GM10266 (cell line): Measurements from ENCODE around the gene LRRC47.

Experiments
- DNase-seq: peaks from one replicate; pipeline ENCODE4 v3.0.0; 2012; ENCODE audit errors: extremely low spot score
- TF ChIP-seq, protein P1 (sequence below): IDR thresholded peaks from 2 replicates; pipeline ENCODE4 v1.5.1; 2012; ENCODE audit warnings: mild to moderate bottlenecking, low read depth; ENCODE audit not compliant: control insufficient read depth, insufficient read depth; ENCODE audit errors: missing control alignments

The LRRC47 gene

DNA sequence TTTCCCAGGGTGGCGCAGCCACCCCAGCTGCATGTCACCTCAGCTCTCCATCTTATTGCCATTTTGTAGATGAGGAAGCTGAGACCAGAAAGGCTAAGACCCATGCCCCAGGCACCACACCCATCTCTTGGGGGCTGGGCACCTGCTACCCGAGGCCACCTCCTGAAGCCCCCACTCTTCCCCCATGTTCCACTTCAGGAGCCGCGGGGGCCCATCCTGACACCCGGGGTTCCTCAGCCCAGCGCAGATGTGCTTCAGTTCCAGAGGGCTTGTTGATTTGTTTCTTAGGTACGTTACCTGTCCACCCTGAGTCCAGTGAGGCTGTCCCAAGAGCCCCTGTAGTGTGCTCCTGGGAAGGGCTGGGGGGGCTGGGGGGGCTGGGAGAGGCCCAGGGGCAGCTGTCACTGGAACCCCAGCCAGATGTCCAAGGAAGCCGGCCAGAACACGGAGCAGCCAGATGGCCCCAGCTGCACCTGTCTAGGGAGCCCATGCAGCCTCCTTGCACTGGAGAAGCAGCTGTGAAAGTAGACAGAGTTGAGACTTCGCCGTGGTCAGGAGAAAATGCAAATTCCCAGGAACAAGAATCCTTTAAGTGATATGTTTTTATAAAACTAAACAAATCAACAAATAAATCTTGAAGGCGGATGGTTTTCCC lies 61.1 kb downstream of the LRRC47 start:
- TF ChIP-seq, protein P1, sequence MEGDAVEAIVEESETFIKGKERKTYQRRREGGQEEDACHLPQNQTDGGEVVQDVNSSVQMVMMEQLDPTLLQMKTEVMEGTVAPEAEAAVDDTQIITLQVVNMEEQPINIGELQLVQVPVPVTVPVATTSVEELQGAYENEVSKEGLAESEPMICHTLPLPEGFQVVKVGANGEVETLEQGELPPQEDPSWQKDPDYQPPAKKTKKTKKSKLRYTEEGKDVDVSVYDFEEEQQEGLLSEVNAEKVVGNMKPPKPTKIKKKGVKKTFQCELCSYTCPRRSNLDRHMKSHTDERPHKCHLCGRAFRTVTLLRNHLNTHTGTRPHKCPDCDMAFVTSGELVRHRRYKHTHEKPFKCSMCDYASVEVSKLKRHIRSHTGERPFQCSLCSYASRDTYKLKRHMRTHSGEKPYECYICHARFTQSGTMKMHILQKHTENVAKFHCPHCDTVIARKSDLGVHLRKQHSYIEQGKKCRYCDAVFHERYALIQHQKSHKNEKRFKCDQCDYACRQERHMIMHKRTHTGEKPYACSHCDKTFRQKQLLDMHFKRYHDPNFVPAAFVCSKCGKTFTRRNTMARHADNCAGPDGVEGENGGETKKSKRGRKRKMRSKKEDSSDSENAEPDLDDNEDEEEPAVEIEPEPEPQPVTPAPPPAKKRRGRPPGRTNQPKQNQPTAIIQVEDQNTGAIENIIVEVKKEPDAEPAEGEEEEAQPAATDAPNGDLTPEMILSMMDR = no peak
- no peak for DNase-seq

DNA sequence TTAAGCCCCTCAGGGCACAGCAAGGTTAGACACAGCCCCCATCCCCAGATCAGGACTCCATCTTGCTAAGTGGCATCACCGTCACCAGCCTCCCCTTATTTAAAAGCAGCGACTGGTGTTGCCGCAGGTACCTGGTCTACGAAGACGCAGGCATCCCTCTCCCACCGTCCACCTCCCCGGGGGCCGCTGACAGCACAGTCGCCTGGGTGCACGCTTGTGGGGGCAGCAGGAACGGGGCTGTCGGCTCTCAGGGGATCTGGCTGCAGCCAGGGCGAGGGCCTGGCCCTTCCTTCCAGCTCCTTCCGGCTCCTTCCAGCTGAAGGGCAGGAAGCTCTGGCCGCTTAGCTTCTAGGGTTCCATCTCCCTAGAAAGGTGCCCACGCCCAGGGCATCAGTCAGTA lies 61.7 kb downstream of the LRRC47 start:
- TF ChIP-seq, protein P1 = no peak
- DNase-seq = no peak

DNA sequence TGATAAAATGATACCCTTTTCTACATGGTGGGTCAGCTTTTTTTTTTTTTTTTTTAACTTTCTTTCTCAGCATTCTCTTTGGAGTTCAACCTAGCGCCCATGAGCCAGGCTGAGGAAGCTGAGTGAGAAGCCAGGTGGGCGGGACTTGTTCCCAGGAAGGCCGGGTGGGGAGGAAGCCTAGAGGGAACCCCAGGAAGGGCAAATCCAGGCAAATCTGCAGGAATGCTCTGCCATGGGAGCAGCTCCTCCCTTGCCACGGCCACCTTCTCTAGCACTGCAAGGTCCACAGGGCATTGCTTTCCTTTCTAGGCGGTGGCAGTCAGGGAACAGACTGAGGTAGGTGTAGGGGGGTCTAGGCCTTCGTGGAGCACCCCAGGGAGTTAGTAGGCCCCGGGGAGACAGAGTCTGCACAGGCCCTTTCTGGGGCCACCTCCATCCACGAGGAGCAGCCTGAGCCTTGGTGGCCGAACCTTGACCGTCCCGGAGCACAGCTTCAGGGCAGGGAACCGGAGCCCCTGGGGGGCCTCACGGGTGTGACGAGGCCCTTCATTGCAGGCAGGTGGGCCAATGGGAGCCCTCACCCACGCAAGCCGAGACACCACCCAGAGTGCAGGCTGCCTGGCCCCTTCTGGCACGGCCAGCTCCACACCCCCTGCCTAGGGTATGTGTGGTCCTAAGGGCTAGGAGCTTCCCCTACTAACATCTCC lies 62.3 kb downstream of the LRRC47 start:
- DNase-seq = no peak
- TF ChIP-seq, protein P1 = no peak

DNA sequence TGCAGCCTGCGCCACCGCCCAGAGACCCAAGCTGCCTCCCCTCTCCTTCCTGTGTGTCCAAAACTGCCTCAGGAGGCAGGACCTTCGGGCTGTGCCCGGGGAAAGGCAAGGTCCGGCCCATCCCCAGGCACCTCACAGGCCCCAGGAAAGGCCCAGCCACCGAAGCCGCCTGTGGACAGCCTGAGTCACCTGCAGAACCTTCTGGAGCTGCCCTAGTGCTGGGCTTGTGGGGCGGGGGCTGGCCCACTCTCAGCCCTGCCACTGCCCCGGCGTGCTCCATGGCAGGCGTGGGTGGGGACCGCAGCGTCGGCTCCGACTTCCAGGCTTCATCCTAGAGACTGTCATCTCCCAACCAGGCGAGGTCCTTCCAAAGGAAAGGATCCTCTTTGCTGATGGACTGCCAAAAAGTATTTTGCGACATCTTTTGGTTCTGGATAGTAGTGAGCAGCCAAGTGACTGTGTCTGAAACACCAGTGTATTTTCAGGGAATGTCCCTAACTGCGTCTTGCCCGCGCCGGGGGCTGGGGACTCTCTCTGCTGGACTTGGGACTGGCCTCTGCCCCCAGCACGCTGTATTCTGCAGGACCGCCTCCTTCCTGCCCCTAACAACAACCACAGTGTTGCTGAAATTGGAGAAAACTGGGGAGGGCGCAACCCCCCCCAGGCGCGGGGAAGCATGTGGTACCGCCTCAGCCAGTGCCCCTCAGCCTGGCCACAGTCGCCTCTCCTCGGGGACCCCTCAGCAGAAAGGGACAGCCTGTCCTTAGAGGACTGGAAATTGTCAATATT lies 63.0 kb downstream of the LRRC47 start:
- no peak for DNase-seq
- TF ChIP-seq, protein P1 = no peak

DNA sequence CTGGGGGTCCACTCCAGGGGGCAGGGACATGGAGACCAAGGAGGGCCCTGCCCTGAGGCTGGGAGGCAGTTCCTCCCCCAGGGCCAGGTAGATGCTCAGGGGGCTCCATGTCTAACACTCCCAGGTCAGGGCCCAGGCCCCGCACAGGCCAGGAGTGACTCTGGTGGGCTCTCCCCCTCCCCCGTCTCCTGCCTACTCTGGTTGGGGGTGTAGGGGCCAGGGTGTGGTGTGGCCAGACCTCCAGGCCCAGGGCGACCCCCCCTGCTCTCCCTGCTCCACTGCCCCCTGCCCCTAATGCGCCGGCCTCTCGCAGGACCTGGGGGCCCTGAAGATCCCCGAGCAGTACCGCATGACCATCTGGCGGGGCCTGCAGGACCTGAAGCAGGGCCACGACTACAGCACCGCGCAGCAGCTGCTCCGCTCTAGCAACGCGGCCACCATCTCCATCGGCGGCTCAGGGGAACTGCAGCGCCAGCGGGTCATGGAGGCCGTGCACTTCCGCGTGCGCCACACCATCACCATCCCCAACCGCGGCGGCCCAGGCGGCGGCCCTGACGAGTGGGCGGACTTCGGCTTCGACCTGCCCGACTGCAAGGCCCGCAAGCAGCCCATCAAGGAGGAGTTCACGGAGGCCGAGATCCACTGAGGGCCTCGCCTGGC lies 63.7 kb downstream of the LRRC47 start:
- TF ChIP-seq, protein P1 = no peak
- no peak for DNase-seq

DNA sequence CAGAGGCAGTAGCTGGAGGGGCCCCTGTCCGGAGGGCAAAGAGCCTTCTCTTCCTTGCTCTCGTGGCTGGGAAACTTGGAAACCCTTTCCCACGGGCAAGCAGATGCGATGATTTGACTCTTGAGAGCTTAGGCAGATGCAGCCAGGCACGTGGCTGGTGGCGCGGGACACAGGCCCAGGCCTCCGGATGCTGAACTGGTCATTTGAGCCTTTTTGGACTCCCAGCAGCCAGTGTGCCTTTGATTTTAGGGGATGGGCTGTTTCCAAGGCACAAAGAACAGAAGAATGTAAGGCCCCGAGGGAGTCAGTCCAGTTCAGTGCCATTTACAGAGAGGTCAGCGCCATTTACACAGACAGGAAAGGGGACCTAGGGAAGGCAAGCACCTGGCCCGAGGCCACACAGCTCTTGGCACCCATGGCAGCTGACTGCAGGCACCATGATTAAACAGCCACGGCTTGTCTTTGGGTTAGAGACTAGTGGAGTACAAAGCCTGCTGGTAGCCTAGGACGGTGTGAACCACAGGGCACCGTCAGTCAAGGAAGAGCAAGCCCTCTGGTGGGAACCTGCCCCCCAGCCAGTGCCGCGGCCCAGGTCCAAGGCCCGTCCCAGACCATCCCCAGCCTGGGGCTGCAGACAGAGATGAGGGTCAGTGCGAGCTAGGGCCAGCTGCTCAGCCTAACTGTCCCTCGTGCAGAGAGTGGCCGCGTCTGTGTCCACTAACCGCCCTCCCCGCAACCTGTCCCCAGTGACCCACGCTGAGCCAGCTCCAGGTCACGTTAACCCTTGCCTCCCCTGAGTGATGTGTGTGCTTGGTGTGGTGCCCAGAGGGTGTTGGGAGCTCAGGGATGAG lies 64.5 kb downstream of the LRRC47 start:
- no peak for DNase-seq
- TF ChIP-seq, protein P1 = no peak
